ENCODE data around the gene OLFML2A.

The OLFML2A gene

DNA sequence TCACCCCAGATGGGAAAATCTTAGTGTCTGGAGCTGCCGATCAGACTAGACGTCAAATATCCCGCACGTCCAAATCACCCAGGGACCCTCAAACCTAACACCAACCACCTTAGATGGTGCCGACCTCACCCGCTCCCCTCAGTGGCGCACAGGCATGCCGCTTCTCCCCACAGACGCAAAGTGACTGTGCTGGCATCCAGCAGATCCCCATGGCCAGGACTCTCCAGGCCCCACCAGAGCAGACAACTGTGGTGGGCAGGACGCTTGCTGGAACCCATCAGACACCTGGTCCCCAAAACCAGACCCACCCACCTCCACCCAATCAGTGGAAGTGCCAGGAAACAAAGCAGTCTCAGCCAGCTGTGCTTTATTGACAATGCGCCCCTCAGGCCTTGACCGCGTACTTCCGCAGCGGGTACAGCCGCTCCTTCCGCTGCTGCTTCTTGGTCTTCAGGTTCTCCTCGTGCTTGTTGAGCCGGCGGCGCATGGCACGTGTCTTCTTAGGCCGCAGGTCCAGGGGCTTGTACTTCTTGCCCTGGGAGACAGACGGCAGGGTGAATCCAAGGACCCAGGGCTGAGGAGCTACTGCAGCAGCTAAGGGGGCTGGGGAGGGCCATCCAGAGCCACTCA lies 80.7 kb downstream of the OLFML2A start:
- no peak for DNase-seq

GRCh38 chr9:124858330-124859046 lies 81.6 kb downstream of the OLFML2A start:
- DNase-seq: no peak

DNA sequence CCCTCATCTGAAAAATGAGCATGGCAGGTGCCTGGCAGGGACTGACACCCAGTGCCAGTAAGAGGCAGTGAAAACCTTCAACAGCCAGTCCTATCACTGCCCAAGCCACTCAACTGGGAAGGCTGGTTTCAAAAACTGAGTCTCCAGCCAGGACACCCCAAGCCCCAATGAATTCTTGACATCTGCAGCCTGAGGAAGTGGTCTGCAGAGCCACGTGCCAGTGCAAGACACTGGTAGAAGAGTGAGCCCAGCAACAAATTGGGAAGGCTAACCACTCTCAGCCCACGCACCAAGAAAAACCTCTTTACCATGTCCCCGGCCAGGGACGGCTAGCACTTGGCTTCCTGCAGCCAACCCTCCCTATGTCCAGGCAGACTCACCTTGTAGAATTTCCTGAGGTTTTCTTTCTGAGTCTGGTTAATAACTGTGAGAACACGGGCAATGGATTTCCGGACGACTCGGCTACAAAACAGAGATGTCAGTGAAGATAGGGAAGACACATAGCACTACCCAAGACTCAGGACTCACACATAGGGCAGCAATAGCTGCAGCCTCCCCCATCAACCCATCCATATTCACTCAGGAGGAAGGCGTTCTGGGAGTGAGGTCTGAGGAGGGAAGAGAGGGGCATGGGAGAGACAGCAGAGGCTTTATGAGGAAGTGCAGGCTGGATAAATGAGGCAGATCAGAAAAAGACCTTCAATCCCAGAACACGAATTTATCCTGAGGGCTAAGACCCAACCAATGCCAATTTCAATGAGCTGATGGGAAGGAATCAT lies 83.1 kb downstream of the OLFML2A start:
- DNase-seq: no peak

DNA sequence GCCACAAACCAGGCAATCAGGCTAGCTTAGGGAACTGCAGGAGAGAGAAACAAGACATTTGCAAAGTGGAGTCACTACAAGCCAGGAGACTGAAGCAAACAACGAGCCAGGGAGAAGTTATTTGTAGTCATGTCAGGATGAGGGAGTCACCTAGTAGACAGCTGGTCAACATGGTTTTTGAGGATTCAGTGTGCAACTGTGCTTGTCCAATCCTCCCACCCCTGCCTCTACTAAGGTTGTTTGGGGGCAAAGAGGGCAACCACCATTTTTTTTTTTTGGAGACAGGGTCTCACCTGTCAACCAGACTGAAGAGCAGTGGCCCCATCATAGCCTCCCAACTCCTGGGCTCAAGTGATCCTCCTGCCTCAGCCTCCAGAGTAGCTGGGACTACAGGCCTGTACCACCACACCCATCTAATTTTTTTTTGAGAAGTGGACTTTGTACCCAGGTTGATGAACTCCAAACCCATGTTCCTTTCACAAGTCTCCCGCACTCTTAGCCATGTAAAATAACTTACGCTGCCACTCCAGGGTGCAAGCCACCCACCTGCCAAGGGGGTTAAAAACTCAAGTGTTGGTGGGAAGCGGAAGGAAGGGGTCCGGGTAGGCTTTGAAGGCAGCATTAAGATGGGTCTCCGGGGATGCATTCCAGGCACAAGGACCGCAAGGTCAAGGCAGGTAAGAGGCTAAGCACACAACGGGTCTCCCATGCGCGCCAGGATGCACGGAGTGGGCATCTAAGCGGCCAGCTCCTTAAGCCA lies 83.8 kb downstream of the OLFML2A start:
- no peak for DNase-seq

DNA sequence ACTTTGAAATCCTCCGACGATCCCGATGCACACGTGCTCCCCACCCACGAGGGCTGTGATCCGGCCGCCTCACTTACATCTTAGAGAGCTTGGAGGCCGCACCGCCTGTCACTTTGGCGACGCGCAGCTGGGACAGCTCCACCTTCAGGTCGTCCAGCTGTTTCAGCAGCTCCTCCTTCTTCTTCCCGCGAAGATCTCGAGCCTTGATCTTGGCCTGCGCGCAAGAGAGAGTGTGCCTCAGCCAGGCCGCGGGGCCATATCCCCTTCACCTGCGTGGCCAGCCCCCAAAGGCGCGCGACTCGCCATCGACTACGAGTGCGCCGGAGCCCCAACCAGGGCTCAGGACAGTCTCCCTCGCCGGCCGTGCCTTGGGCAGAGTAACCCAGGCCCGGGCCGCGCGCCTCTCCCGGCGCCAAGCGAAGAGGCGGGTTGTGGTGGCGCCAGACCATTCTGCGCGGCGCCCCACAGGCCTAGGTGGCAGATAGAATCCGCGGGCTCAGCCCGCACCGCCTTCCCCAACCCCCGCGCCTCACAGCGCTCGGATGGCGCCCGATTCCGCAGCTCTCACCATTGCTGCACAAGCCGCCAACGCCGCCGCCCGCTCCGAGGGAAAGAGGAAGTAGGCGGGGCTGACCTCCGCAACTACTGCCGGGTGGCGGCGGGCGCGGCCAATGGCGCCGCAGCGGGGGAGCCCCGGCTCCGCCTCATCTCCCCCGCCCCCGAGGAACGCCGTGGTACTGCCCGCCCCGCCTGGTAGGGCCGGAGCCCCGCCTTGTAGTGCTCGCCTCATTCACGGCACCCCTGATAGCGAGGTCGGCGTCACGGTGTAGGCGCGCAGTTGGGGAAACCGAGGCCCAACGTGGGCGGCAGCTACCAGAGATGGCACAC lies 84.7 kb downstream of the OLFML2A start, which contains the start of the genes ARPC5L and RPL35:
Gene ARPC5L, plus strand, starts transcription at position 789 of the 888 bp plus-strand sequence. CDS start 7,161 bp downstream, outside the sequence.
Gene RPL35, minus strand, starts transcription at position 616 of the 888 bp plus-strand sequence. Its CDS starts 45 bp downstream, at position 571.
- peak; percentile 94 to 95 for DNase-seq

DNA sequence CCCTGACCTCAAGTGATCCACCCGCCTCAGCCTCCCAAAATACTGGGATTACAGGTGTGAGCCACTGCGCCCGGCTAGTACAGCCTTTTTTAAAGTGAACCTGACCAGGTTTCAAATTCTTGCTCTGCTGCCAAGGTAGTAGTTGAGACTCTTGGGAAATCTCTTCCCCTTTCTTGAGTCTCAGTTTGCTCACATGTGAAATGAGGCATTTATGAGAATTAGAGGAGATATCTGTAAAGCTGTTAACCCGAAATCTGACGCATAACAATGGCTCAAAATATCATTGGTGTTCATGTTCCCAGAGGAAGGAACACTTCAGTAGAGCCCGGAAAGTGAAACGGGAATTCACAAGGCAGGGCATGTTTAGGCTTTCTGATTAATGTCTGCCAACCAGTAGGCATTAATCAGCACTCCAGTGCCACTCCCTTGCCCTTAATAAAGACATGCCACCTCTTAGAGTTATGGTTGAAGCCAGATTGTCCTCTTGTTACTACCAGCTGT lies 86.5 kb downstream of the OLFML2A start:
- DNase-seq: no peak

All from CD4-positive, alpha-beta T cell treated with Interleukin-1 beta for 1 hour (primary cell).